Astrocyte (in vitro differentiated cells and primary cell): Measurements from ENCODE around the gene MMP17. TPM values are rescaled to one million over a fixed set of nuclear protein-coding genes. Genes with fewer than 3 reads are reported as not detected.

ENCODE experiments used
- DNase-seq: peaks from one replicate; pipeline ENCODE4 v3.0.0-alpha.2; 2010; ENCODE audit warnings: low read depth
- FAIRE-seq: peaks from 2 replicates; lab custom pipeline; 2011; peaks lifted over from hg19 to GRCh38; lab: Jason Lieb, UNC
- H2AFZ ChIP-seq: 2 replicates; pipeline ENCODE4 v1.6.0; 2012; ENCODE audit warnings: low read depth, low read length, inconsistent platforms
- H3K27ac ChIP-seq: 2 replicates; pipeline ENCODE4 v1.5.1; 2011; ENCODE audit warnings: low read depth, low read length, inconsistent platforms
- H3K27me3 ChIP-seq: 2 replicates; pipeline ENCODE4 v1.6.0; 2011; ENCODE audit warnings: low read length, inconsistent platforms; ENCODE audit not compliant: insufficient read depth
- H3K36me3 ChIP-seq: 2 replicates; pipeline ENCODE4 v1.5.1; 2011; ENCODE audit warnings: low read length, inconsistent platforms; ENCODE audit not compliant: insufficient read depth
- H3K4me1 ChIP-seq: 2 replicates; pipeline ENCODE4 v1.5.1; 2011; ENCODE audit warnings: low read length, inconsistent platforms; ENCODE audit not compliant: insufficient read depth
- H3K4me2 ChIP-seq: 2 replicates; pipeline ENCODE4 v1.6.0; 2012; ENCODE audit warnings: low read length, inconsistent platforms
- H3K4me3 ChIP-seq: 2 replicates; pipeline ENCODE4 v1.5.1; 2011; ENCODE audit warnings: low read depth, mild to moderate bottlenecking, low read length, inconsistent platforms; ENCODE audit not compliant: insufficient read depth
- H3K79me2 ChIP-seq: 2 replicates; pipeline ENCODE4 v1.6.0; 2012; ENCODE audit warnings: mild to moderate bottlenecking, low read length, inconsistent platforms; ENCODE audit not compliant: insufficient read depth
- H3K9ac ChIP-seq: 2 replicates; pipeline ENCODE4 v1.6.0; 2012; ENCODE audit warnings: mild to moderate bottlenecking, low read length, inconsistent platforms
- H3K9me3 ChIP-seq: 2 replicates; pipeline ENCODE4 v1.5.1; 2012; ENCODE audit warnings: low read depth, mild to moderate bottlenecking, low read length, inconsistent platforms; ENCODE audit not compliant: insufficient read depth
- H4K20me1 ChIP-seq: 2 replicates; pipeline ENCODE4 v1.6.0; 2012; ENCODE audit warnings: low read length, inconsistent platforms; ENCODE audit not compliant: insufficient read depth
- H3K27ac Mint-ChIP-seq: one replicate; pipeline ENCODE4 v1.8.0; 2021; ENCODE audit warnings: mild to moderate bottlenecking, mixed read lengths; ENCODE audit not compliant: unreplicated experiment
- H3K27me3 Mint-ChIP-seq: one replicate; pipeline ENCODE4 v1.8.0; 2021; ENCODE audit warnings: low read depth, mixed read lengths; ENCODE audit not compliant: unreplicated experiment
- H3K36me3 Mint-ChIP-seq: one replicate; pipeline ENCODE4 v1.8.0; 2021; ENCODE audit warnings: low read depth, mixed read lengths; ENCODE audit not compliant: unreplicated experiment
- H3K4me1 Mint-ChIP-seq: one replicate; pipeline ENCODE4 v1.8.0; 2021; ENCODE audit warnings: low read depth, mixed read lengths; ENCODE audit not compliant: unreplicated experiment
- H3K4me3 Mint-ChIP-seq: one replicate; pipeline ENCODE4 v1.8.0; 2021; ENCODE audit warnings: mild to moderate bottlenecking, moderate library complexity, mixed read lengths; ENCODE audit not compliant: unreplicated experiment
- H3K9me3 Mint-ChIP-seq: one replicate; pipeline ENCODE4 v1.8.0; 2021; ENCODE audit warnings: mild to moderate bottlenecking, mixed read lengths; ENCODE audit not compliant: unreplicated experiment
- CTCF ChIP-seq: IDR thresholded peaks from 2 replicates; pipeline ENCODE4 v1.5.1; 2011; ENCODE audit warnings: low read depth, mild to moderate bottlenecking, inconsistent platforms, low read length, moderate library complexity; ENCODE audit not compliant: insufficient read depth
- EZH2 ChIP-seq: IDR thresholded peaks from 2 replicates; pipeline ENCODE4 v1.6.1; 2012; ENCODE audit warnings: mild to moderate bottlenecking, low read length, inconsistent platforms; ENCODE audit not compliant: insufficient read depth
- total RNA-seq: library from RNA; stranded (reverse); gene quantifications from 2 replicates; pipeline ENCODE4 v1.2.1, GENCODE V29; 2021

Gene MMP17
- total RNA-seq, 1 donor from 2014 or later = 8.4 TPM

- Mint-ChIP-seq H3K27ac (no peak overlapping the region), H3K4me3 (no peak overlapping the region), H3K9me3 (no peaks in the 10 kb centered on the region), H3K36me3 (peaks cover 2% of the 10 kb centered on the region), H3K27me3 (no peaks in the 10 kb centered on the region), H3K4me1 (no peaks in the 10 kb centered on the region)
- FAIRE-seq = no peak
- Histone ChIP-seq H4K20me1 (peaks cover 9% of the 10 kb centered on the region), H3K9ac (no peak overlapping the region), H3K36me3 (no peaks in the 10 kb centered on the region), H3K27me3 (no peaks in the 10 kb centered on the region), H3K4me3 (no peak overlapping the region), H3K9me3 (no peaks in the 10 kb centered on the region), H3K4me1 (no peaks in the 10 kb centered on the region), H3K79me2 (no peaks in the 10 kb centered on the region), H3K4me2 (no peak overlapping the region), H3K27ac (no peak overlapping the region), H2AFZ (no peak overlapping the region)
- no peak for TF ChIP-seq CTCF
- TF ChIP-seq EZH2 = no peak
- DNase-seq = no peak
These were observed 12.6 kb downstream of the MMP17 start for GRCh38 chr12:131840643-131841416.

GRCh38 chr12:131841547-131841946 lies 13.4 kb downstream of the MMP17 start:
- Histone ChIP-seq H3K4me3 (no peak overlapping the region), H4K20me1 (peaks cover 8% of the 10 kb centered on the region), H3K36me3 (no peaks in the 10 kb centered on the region), H3K4me1 (no peaks in the 10 kb centered on the region), H3K4me2 (no peak overlapping the region), H3K9me3 (no peaks in the 10 kb centered on the region), H3K27ac (no peak overlapping the region), H3K79me2 (no peaks in the 10 kb centered on the region), H3K27me3 (no peaks in the 10 kb centered on the region), H2AFZ (no peak overlapping the region), H3K9ac (no peak overlapping the region)
- H3K4me1 Mint-ChIP-seq = no peaks in the 10 kb centered on the region
- H3K27me3 Mint-ChIP-seq = no peaks in the 10 kb centered on the region
- TF ChIP-seq CTCF (no peak), EZH2 (no peak)
- no peak overlapping the region for H3K27ac Mint-ChIP-seq
- DNase-seq = no peak
- H3K9me3 Mint-ChIP-seq = no peaks in the 10 kb centered on the region
- no peak overlapping the region for H3K4me3 Mint-ChIP-seq
- H3K36me3 Mint-ChIP-seq = peaks cover 2% of the 10 kb centered on the region
- FAIRE-seq = no peak

- Histone ChIP-seq H3K4me3 (no peak overlapping the region), H2AFZ (no peak overlapping the region), H3K9ac (no peak overlapping the region), H4K20me1 (peaks cover 1% of the 10 kb centered on the region), H3K4me1 (no peaks in the 10 kb centered on the region), H3K79me2 (no peaks in the 10 kb centered on the region), H3K4me2 (no peak overlapping the region), H3K27ac (no peak overlapping the region), H3K9me3 (no peaks in the 10 kb centered on the region), H3K27me3 (no peaks in the 10 kb centered on the region), H3K36me3 (no peaks in the 10 kb centered on the region)
- no peak for TF ChIP-seq EZH2
- TF ChIP-seq CTCF = no peak
- Mint-ChIP-seq H3K36me3 (peaks cover 2% of the 10 kb centered on the region), H3K9me3 (no peaks in the 10 kb centered on the region), H3K27me3 (no peaks in the 10 kb centered on the region), H3K4me1 (no peaks in the 10 kb centered on the region), H3K27ac (no peak overlapping the region), H3K4me3 (no peak overlapping the region)
- no peak for FAIRE-seq
- no peak for DNase-seq
These were observed 14.0 kb downstream of the MMP17 start for GRCh38 chr12:131842169-131842568.
